ENCODE measurements around the gene IL20RA.
"Not testable (repeated sequence)": the region's sequence is repeated elsewhere in the genome, so short reads cannot be mapped to it uniquely, and the experiment has no call there.

The IL20RA gene

GRCh38 chr6:136963259-136963658 is 81.5 kb downstream of the IL20RA start:
- Mint-ChIP-seq H3K27ac (no peak overlapping the region), H3K36me3 (ENCODE audit: low read depth) (no peaks in the 10 kb centered on the region), H3K9me3 (no peaks in the 10 kb centered on the region), H3K4me1 (ENCODE audit: low read depth) (peaks cover 3% of the 10 kb centered on the region), H3K27me3 (ENCODE audit: low read depth) (peaks cover 37% of the 10 kb centered on the region), H3K4me3 (no peak overlapping the region)
- no peak for DNase-seq (ENCODE audit: low spot score)

GRCh38 chr6:136962661-136963060 is 82.1 kb downstream of the IL20RA start:
- H3K4me3 Mint-ChIP-seq: no peak overlapping the region
- H3K27ac Mint-ChIP-seq: no peak overlapping the region
- no peaks in the 10 kb centered on the region for H3K9me3 Mint-ChIP-seq
- H3K4me1 Mint-ChIP-seq (ENCODE audit: low read depth): peaks cover 2% of the 10 kb centered on the region
- peaks cover 34% of the 10 kb centered on the region for H3K27me3 Mint-ChIP-seq (ENCODE audit: low read depth)
- no peak for DNase-seq (ENCODE audit: low spot score)
- no peaks in the 10 kb centered on the region for H3K36me3 Mint-ChIP-seq (ENCODE audit: low read depth)

- Mint-ChIP-seq H3K36me3 (ENCODE audit: low read depth) (no peaks in the 10 kb centered on the region), H3K9me3 (no peaks in the 10 kb centered on the region)
- no peak for DNase-seq (ENCODE audit: low spot score)
Measured at GRCh38 chr6:136961848-136962247, 82.9 kb downstream of the IL20RA start.

GRCh38 chr6:136960781-136961180 is 84.0 kb downstream of the IL20RA start:
- Mint-ChIP-seq H3K9me3 (no peaks in the 10 kb centered on the region), H3K4me1 (ENCODE audit: low read depth) (peaks cover 6% of the 10 kb centered on the region), H3K36me3 (ENCODE audit: low read depth) (no peaks in the 10 kb centered on the region), H3K27ac (no peak overlapping the region), H3K4me3 (no peak overlapping the region), H3K27me3 (ENCODE audit: low read depth) (peaks cover 25% of the 10 kb centered on the region)
- no peak for DNase-seq (ENCODE audit: low spot score)

More at GRCh38 chr6:136961848-136962247, 82.9 kb downstream of the IL20RA start:
- Mint-ChIP-seq H3K27me3 (ENCODE audit: low read depth) (peaks cover 33% of the 10 kb centered on the region), H3K27ac (no peak overlapping the region), H3K4me3 (no peak overlapping the region), H3K4me1 (ENCODE audit: low read depth) (peaks cover 3% of the 10 kb centered on the region)

GRCh38 chr6:136959935-136960334 is 84.8 kb downstream of the IL20RA start:
- H3K4me1 Mint-ChIP-seq (ENCODE audit: low read depth); H3K4me3 Mint-ChIP-seq; H3K36me3 Mint-ChIP-seq (ENCODE audit: low read depth); H3K27ac Mint-ChIP-seq; H3K9me3 Mint-ChIP-seq; DNase-seq (ENCODE audit: low spot score): not testable (repeated sequence)
- peaks cover 25% of the 10 kb centered on the region for H3K27me3 Mint-ChIP-seq (ENCODE audit: low read depth)

GRCh38 chr6:136959471-136959891 is 85.3 kb downstream of the IL20RA start:
- H3K4me3 Mint-ChIP-seq: no peak overlapping the region
- H3K36me3 Mint-ChIP-seq (ENCODE audit: low read depth): no peaks in the 10 kb centered on the region
- no peak for DNase-seq (ENCODE audit: low spot score)
- H3K4me1 Mint-ChIP-seq (ENCODE audit: low read depth): peaks cover 3% of the 10 kb centered on the region
- no peak overlapping the region for H3K27ac Mint-ChIP-seq
- peaks cover 25% of the 10 kb centered on the region for H3K27me3 Mint-ChIP-seq (ENCODE audit: low read depth)
- no peaks in the 10 kb centered on the region for H3K9me3 Mint-ChIP-seq

- Mint-ChIP-seq H3K9me3 (no peaks in the 10 kb centered on the region), H3K36me3 (ENCODE audit: low read depth) (no peaks in the 10 kb centered on the region), H3K27ac (no peak overlapping the region), H3K4me1 (ENCODE audit: low read depth) (peaks cover 3% of the 10 kb centered on the region), H3K27me3 (ENCODE audit: low read depth) (peaks cover 22% of the 10 kb centered on the region), H3K4me3 (no peak overlapping the region)
- DNase-seq (ENCODE audit: low spot score): no peak
Measured at GRCh38 chr6:136958168-136958567, 86.6 kb downstream of the IL20RA start.

- Mint-ChIP-seq H3K27ac (no peak overlapping the region), H3K4me3 (no peak overlapping the region), H3K27me3 (ENCODE audit: low read depth) (peaks cover 23% of the 10 kb centered on the region), H3K36me3 (ENCODE audit: low read depth) (no peaks in the 10 kb centered on the region), H3K4me1 (ENCODE audit: low read depth) (peaks cover 3% of the 10 kb centered on the region), H3K9me3 (no peaks in the 10 kb centered on the region)
- DNase-seq (ENCODE audit: low spot score): no peak
Measured at GRCh38 chr6:136956590-136957544, 87.9 kb downstream of the IL20RA start.

GRCh38 chr6:136955123-136955522 is 89.6 kb downstream of the IL20RA start:
- no peak overlapping the region for H3K27ac Mint-ChIP-seq
- DNase-seq (ENCODE audit: low spot score): no peak
- no peaks in the 10 kb centered on the region for H3K9me3 Mint-ChIP-seq
- H3K36me3 Mint-ChIP-seq (ENCODE audit: low read depth): no peaks in the 10 kb centered on the region
- peaks cover 20% of the 10 kb centered on the region for H3K27me3 Mint-ChIP-seq (ENCODE audit: low read depth)
- H3K4me3 Mint-ChIP-seq: no peak overlapping the region
- H3K4me1 Mint-ChIP-seq (ENCODE audit: low read depth): peaks cover 3% of the 10 kb centered on the region

- H3K4me1 Mint-ChIP-seq (ENCODE audit: low read depth): peaks cover 3% of the 10 kb centered on the region
- peaks cover 4% of the 10 kb centered on the region for H3K9me3 Mint-ChIP-seq
- no peak for DNase-seq (ENCODE audit: low spot score)
- H3K36me3 Mint-ChIP-seq (ENCODE audit: low read depth): no peaks in the 10 kb centered on the region
- H3K27me3 Mint-ChIP-seq (ENCODE audit: low read depth): peaks cover 20% of the 10 kb centered on the region
- no peak overlapping the region for H3K4me3 Mint-ChIP-seq
- no peak overlapping the region for H3K27ac Mint-ChIP-seq
Measured at GRCh38 chr6:136952714-136953260, 92.0 kb downstream of the IL20RA start.

- H3K27ac Mint-ChIP-seq: no peak overlapping the region
- H3K4me3 Mint-ChIP-seq: no peak overlapping the region
- no peaks in the 10 kb centered on the region for H3K36me3 Mint-ChIP-seq (ENCODE audit: low read depth)
- DNase-seq (ENCODE audit: low spot score): no peak
- H3K4me1 Mint-ChIP-seq (ENCODE audit: low read depth): no peaks in the 10 kb centered on the region
- H3K9me3 Mint-ChIP-seq: peaks cover 4% of the 10 kb centered on the region
- H3K27me3 Mint-ChIP-seq (ENCODE audit: low read depth): peaks cover 17% of the 10 kb centered on the region
Measured at GRCh38 chr6:136950436-136951126, 94.2 kb downstream of the IL20RA start.
